Right kidney (tissue), 1 donor: ENCODE results near the gene C3orf20.

ENCODE experiments used
- DNase-seq: peaks from one replicate; pipeline ENCODE4 v3.0.0-alpha.2; 2016

C3orf20 gene

GRCh38 chr3:14818804-14819500 lies 144.0 kb downstream of the C3orf20 start, which contains the start of gene FGD5:
Gene FGD5 (plus strand): TSS chr3:14818962. CDS start chr3:14819072, 110 bp downstream.
- no peak for DNase-seq

DNA sequence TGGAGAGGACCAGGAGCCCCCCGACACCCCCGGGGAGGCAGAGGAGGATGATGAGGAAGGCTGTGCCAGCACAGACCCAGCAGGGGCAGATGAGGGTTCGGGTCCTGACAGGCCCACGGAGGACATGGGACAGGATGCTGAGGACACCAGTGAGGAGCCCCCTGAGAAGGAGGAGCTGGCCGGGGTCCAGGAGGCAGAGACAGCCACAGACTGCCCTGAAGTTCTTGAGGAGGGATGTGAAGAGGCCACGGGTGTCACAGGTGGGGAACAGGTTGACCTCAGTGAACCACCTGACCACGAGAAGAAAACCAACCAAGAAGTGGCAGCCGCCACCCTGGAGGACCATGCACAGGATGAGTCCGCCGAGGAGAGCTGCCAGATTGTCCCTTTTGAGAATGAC lies 144.7 kb downstream of the C3orf20 start:
- no peak for DNase-seq

DNA sequence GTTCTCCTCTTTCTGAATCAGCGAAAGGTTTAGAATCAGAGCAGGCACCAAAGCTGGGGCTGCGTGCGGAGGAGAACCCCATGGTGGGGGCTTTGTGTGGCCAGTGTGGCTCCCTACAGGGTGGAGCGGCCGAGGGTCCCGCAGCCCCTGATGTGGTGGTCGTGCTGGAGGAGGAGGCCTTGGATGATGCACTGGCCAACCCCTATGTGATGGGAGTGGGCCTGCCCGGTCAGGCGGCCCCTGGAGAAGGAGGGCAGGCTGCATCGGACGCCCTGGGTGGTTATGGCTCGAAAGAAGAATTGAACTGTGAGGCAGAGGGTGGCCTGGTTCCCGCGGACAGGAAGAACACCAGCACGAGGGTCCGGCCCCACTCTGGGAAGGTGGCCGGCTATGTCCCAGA lies 145.2 kb downstream of the C3orf20 start:
- DNase-seq: no peak

DNA sequence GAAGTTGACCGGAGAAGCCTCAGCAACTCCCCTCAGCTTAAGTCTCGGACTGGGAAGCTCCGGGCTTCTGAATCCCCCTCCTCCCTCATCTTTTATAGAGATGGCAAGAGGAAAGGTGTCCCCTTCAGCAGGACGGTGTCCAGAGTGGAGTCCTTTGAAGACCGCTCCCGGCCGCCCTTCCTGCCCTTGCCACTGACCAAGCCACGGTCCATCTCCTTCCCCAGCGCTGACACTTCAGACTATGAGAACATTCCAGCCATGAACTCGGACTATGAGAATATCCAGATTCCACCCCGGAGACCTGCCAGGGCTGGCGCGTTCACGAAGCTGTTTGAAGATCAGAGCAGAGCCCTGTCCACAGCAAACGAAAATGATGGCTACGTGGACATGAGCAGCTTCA lies 146.2 kb downstream of the C3orf20 start:
- DNase-seq: no peak

GRCh38 chr3:14822134-14822533 lies 147.2 kb downstream of the C3orf20 start:
- DNase-seq: no peak
